Skeletal muscle tissue (tissue), 4 donors: ENCODE results near the gene LRBA. TPM values are rescaled to one million over a fixed set of nuclear protein-coding genes. Genes with fewer than 3 reads are reported as not detected.
"Not testable (repeated sequence)": the region's sequence is repeated elsewhere in the genome, so short reads cannot be mapped to it uniquely, and the experiment has no call there.

Experiments
- H3K27ac ChIP-seq: one replicate; pipeline ENCODE4 v1.7.0; 2013; ENCODE audit warnings: mild to moderate bottlenecking, low read depth, low read length, inconsistent platforms
- H3K27me3 ChIP-seq, 3 donors: one replicate each; pipeline ENCODE4 v1.7.0; 2013; ENCODE audit warnings: low read length in 3 of 3; ENCODE audit not compliant: control insufficient read depth in 3 of 3, insufficient read depth in 3 of 3
- H3K36me3 ChIP-seq, 3 donors: one replicate each; pipeline ENCODE4 v1.7.0; 2013; ENCODE audit warnings: low read length in 3 of 3; ENCODE audit not compliant: control insufficient read depth in 3 of 3, insufficient read depth in 3 of 3
- H3K4me1 ChIP-seq, 3 donors: one replicate each; pipeline ENCODE4 v1.7.0; 2013; ENCODE audit warnings: low read length in 3 of 3, mild to moderate bottlenecking in 3 of 3; ENCODE audit not compliant: control insufficient read depth in 3 of 3, insufficient read depth in 3 of 3
- H3K4me3 ChIP-seq, 3 donors: one replicate each; pipeline ENCODE4 v1.7.0; 2013; ENCODE audit warnings: low read length in 3 of 3
- H3K9ac ChIP-seq, 3 donors: one replicate each; pipeline ENCODE4 v1.7.0; 2013; ENCODE audit warnings: low read length in 3 of 3, mild to moderate bottlenecking in 3 of 3, moderate library complexity in 2 of 3, low read depth in 1 of 3
- H3K9me3 ChIP-seq, 3 donors: one replicate each; pipeline ENCODE4 v1.7.0; 2013; ENCODE audit warnings: low read length in 3 of 3; ENCODE audit not compliant: control insufficient read depth in 3 of 3
- total RNA-seq: library from RNA; depleted of rRNA; stranded (reverse); fragments of >200 nt; gene quantifications from one replicate; pipeline ENCODE4 v1.2.3, GENCODE V29; 2014
- donor health status: Osteomylitis.

The LRBA gene
- total RNA-seq, 1 donor from 2014 or later = 58.5 TPM

DNA sequence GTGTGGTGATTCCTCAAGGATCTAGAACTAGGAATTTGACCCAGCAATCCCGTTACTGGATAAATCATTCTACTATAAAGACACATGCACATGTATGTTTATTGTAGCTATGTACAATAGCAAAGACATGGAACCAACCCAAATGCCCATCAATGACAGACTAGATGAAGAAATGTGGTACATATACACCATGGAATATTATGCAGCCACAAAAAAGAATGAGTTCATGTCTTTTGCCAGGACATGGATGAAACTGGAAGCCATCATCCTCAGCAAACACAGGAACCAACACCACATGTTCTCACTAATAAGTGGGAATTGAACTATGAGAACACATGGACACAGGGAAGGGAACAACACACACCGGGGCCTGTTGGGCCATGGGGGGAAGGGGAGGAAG lies 450.1 kb downstream of the LRBA start:
- not testable (repeated sequence) for H3K9me3 ChIP-seq, H3K9ac ChIP-seq, H3K27ac ChIP-seq, H3K4me1 ChIP-seq, H3K27me3 ChIP-seq, H3K36me3 ChIP-seq, H3K4me3 ChIP-seq

DNA sequence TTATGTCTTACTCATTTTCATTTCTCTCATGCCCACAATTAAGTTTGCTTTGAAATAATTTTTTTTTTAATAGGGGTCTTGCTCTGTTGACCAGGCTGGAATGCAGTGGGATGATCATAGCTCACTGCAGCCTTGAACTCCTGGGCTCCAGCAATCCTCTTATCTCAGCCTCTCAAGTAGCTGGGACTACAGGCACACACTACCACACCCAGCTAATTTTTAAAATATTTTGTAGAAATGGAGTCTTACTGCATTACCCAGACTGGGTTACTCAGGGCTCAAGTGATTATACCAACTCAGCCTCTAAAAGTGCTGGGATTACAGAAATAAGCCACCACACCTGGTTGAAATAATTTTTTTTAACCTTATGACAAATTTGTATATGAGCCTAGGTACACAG lies 452.3 kb downstream of the LRBA start:
- no peaks in the 10 kb centered on the region for H3K4me1 ChIP-seq
- H3K9ac ChIP-seq = no peak overlapping the region
- no peak overlapping the region for H3K4me3 ChIP-seq
- H3K27ac ChIP-seq = no peak overlapping the region
- no peaks in the 10 kb centered on the region for H3K27me3 ChIP-seq
- H3K9me3 ChIP-seq = peaks cover 0 to 5% (median 3%) of the 10 kb centered on the region in 3 donors
- H3K36me3 ChIP-seq = peaks cover 0 to 2% (median 0%) of the 10 kb centered on the region in 3 donors

DNA sequence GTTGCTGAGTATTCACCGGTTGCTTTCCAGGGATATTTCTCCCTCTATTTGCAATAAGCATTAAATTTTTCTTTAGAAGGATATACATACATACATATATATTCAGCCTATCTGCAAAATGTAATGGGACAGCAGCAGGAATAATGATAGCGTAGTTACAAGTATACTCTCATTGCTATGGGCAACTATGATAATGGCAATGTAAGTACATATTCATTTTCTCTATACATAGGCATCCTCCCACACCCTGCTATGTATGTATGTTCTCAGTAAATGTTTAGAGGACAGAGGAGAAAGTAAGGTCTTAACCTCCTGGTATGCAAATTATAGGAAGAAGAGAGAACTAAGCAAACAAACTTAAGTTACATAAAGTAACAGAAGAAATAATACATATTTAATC lies 452.8 kb downstream of the LRBA start:
- Histone ChIP-seq H3K27me3 (no peaks in the 10 kb centered on the region), H3K36me3 (peaks cover 0 to 2% (median 0%) of the 10 kb centered on the region in 3 donors), H3K9ac (no peak overlapping the region), H3K4me1 (no peaks in the 10 kb centered on the region), H3K4me3 (no peak overlapping the region), H3K9me3 (peaks cover 0 to 5% (median 3%) of the 10 kb centered on the region in 3 donors), H3K27ac (no peak overlapping the region)

GRCh38 chr4:150561143-150561737 lies 453.8 kb downstream of the LRBA start:
- H3K4me3 ChIP-seq = no peak overlapping the region
- no peak overlapping the region for H3K9ac ChIP-seq
- H3K27me3 ChIP-seq = no peaks in the 10 kb centered on the region
- H3K4me1 ChIP-seq = no peaks in the 10 kb centered on the region
- peaks cover 0 to 5% (median 3%) of the 10 kb centered on the region in 3 donors for H3K9me3 ChIP-seq
- no peak overlapping the region for H3K27ac ChIP-seq
- H3K36me3 ChIP-seq = peaks cover 0 to 2% (median 0%) of the 10 kb centered on the region in 3 donors

- H3K9ac ChIP-seq, H3K27ac ChIP-seq, H3K4me3 ChIP-seq, H3K4me1 ChIP-seq, H3K36me3 ChIP-seq, H3K9me3 ChIP-seq, H3K27me3 ChIP-seq: not testable (repeated sequence)
Observed at GRCh38 chr4:150557811-150558210, 457.3 kb downstream of the LRBA start.

- H3K27ac ChIP-seq = no peak overlapping the region
- no peak overlapping the region for H3K4me3 ChIP-seq
- no peaks in the 10 kb centered on the region for H3K9me3 ChIP-seq
- H3K9ac ChIP-seq = no peak overlapping the region
- H3K4me1 ChIP-seq = no peaks in the 10 kb centered on the region
- no peaks in the 10 kb centered on the region for H3K36me3 ChIP-seq
- no peaks in the 10 kb centered on the region for H3K27me3 ChIP-seq
Observed at GRCh38 chr4:150547154-150547838, 467.8 kb downstream of the LRBA start.

DNA sequence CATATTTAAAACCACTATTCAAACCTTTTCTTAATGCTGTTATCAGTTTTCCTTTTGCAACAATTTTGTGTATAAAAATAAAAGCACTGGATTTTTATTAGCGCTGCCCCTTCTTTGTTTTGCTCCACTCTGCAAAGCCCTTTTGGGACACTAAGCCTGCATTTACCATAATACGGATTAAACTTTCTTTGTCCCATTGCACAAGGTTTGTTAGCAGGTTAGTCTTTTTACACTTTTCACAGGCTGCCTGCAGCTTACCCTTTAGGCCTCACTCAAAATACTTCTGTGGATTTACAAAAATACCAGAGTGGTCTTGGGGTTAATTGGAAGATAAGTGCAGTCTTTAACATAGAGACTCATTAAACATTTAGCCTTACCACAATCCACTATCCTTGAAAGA lies 468.8 kb downstream of the LRBA start:
- Histone ChIP-seq H3K9me3 (no peaks in the 10 kb centered on the region), H3K9ac (no peak overlapping the region), H3K27me3 (no peaks in the 10 kb centered on the region), H3K27ac (no peak overlapping the region), H3K4me3 (no peak overlapping the region), H3K36me3 (no peaks in the 10 kb centered on the region), H3K4me1 (no peaks in the 10 kb centered on the region)

DNA sequence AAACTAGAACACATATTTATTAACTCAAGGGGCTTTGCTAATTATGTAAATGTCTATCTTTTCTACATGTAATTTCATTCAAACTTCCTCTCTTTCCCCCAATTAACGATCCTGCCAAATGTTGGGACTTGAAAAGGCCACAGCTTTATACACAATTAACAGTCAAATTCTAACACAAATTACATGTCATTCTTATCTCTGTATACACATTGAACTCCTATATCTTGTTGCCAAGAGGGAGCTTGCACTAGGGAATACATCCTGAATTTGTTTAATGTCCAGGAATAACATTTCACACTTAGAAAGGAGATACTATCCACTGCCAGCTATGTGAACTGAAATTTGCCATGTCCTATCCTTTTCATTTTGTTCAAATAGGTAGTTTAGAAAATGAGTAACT lies 472.0 kb downstream of the LRBA start:
- no peaks in the 10 kb centered on the region for H3K9me3 ChIP-seq
- no peak overlapping the region for H3K27ac ChIP-seq
- H3K9ac ChIP-seq = no peak overlapping the region
- H3K27me3 ChIP-seq = no peaks in the 10 kb centered on the region
- H3K4me1 ChIP-seq = no peaks in the 10 kb centered on the region
- H3K36me3 ChIP-seq = no peaks in the 10 kb centered on the region
- no peak overlapping the region for H3K4me3 ChIP-seq

GRCh38 chr4:150541681-150542080 lies 473.4 kb downstream of the LRBA start:
- no peaks in the 10 kb centered on the region for H3K9me3 ChIP-seq
- H3K9ac ChIP-seq = no peak overlapping the region
- no peaks in the 10 kb centered on the region for H3K36me3 ChIP-seq
- no peak overlapping the region for H3K4me3 ChIP-seq
- H3K27ac ChIP-seq = no peak overlapping the region
- no peaks in the 10 kb centered on the region for H3K27me3 ChIP-seq
- H3K4me1 ChIP-seq = no peaks in the 10 kb centered on the region

- Histone ChIP-seq H3K36me3 (no peaks in the 10 kb centered on the region), H3K9ac (no peak overlapping the region), H3K27me3 (no peaks in the 10 kb centered on the region), H3K27ac (no peak overlapping the region), H3K9me3 (no peaks in the 10 kb centered on the region), H3K4me3 (no peak overlapping the region), H3K4me1 (no peaks in the 10 kb centered on the region)
Observed at GRCh38 chr4:150540959-150541360, 474.1 kb downstream of the LRBA start.
